ENCODE results near the gene SLCO3A1. TPM values are rescaled to one million over a fixed set of nuclear protein-coding genes. Genes with fewer than 3 reads are reported as not detected.

Gene SLCO3A1
- polyA plus RNA-seq, 3 donors: 3.5 to 17.9 (median 10.3) TPM

DNA sequence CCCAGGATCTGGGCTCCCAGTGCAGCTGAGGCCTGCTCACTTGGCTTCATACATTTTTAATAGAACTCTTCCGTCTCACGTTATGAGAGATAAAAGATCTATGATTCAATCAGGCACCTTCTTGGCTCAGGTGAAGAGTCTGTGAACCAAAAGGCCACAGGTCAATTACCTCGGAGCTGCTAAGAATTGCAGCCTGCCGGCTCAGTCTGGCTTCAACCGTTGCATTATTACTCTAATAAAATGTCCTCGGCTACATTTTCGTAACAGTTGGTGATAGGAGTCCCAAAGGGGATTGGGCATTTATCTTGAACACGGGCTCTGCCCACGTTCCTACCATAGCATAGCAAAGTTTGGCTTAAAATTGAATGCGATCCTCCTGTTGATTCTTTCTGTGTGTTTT, 176.3 kb downstream of the SLCO3A1 start:
- H3K27ac ChIP-seq (ENCODE audit: low read depth, low read length): no peak overlapping the region
- WGBS, 3 donors: 42 to 62% (median 61%) methylated on average over 10 of the region's 10 CpGs

DNA sequence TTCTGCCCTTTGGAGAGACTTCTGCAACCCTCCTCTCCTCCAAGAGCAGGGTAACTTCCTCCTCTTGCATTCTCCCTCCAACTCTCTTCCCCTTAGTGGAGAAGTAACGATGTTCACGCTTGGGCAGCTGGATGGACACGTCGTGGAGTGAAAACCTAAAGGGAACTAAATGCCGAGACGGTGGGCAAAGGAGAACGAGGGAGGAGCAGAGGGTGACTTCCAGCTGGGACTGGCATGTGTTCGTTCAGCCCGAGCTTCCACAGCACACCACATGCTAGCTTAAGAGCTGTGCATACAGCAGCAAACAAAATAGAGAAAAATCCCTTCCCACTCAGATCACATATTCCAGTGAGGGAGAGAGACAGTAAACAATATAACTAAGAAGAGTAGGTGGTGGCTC, 179.8 kb downstream of the SLCO3A1 start:
- no peak overlapping the region for H3K27ac ChIP-seq (ENCODE audit: low read depth, low read length)
- 46 to 59% (median 46%) methylated on average over 9 of the region's 9 CpGs for WGBS, 3 donors

DNA sequence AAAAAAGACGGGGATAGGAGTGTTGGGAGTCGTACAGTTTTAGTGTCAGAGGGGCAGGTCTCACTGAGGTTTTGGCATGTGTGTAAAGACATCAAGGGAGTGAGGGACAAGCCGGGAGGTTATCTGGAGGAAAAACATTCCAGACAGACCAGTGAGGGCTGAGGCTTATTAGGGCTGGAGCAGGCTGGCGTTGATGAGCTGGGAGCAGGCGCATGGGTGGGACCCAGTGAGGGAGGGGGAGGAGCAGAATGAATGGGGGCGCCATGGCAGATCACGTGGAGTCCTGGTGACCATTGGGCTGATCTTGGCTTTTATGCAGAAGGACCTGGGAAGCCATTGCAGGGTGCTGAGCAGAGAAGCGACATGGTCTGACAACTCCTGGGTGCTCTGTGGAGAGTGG, 180.2 kb downstream of the SLCO3A1 start:
- H3K27ac ChIP-seq (ENCODE audit: low read depth, low read length): no peak overlapping the region

DNA sequence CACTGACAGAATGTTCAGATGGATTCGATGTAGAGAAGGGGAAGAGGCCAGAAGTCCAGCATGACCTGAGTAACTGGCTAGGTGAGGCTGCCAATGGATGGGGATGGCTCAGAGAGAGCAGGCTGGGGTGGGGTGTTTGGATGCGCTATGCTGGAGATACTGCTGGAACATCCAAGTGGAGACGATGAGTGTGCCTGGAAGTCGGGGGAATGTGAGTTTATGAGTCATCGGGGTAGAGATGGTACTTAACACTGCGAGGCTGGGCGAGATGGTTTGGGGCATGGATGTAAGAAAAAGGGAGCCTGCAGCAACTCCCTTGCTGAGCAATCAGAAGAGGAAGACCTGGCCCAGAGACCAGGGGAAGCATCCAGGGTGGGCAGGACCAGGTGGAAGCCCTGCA, 180.7 kb downstream of the SLCO3A1 start:
- H3K27ac ChIP-seq (ENCODE audit: low read depth, low read length): no peak overlapping the region
- 81 to 88% (median 87%) methylated on average over 7 of the region's 7 CpGs for WGBS, 3 donors

More for the DNA sequence above, 180.2 kb downstream of the SLCO3A1 start:
- WGBS, 3 donors: 54 to 82% (median 73%) methylated on average over 8 of the region's 8 CpGs

DNA sequence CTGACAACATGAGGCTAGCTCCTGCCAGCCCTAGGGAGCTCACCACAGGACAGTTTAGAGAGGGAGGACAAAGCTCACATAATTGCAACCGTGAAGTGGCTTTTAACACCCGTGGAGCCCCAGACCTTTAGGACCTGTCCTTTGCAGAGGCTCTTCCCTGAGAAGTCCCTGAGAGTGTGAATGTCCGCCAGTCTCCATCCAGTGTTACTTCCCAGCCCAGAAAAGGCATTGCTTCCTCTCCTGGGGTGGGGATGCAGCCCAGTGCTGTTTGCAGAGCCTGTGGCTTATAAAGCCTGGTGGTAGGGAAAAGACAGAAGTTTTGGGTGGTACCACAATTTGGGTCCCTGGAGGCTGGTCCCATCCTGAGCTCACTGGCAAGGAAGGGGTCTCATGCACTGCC, 182.0 kb downstream of the SLCO3A1 start:
- no peak overlapping the region for H3K27ac ChIP-seq (ENCODE audit: low read depth, low read length)
- 42 to 54% (median 53%) methylated on average over 2 to 3 of the region's 3 CpGs for WGBS, 3 donors

DNA sequence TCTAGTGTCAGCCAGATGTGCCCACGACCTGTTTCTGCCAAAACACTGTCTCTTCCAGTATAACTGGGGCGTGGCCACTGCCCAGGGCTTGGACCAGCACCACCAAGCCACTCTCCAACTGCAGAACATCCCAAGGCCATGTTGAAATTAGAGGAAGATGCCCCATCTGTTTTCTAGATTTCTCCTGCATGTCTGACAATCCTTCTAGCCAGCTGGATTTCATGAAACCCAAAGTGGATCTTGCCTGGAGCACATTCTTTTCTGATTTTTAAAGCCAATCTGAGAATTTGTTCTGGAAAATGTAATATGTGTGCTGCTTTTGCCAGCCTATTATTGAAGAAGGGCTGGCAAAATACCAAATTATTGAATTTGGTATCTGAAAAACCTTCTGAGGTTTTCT, 182.5 kb downstream of the SLCO3A1 start:
- H3K27ac ChIP-seq (ENCODE audit: low read depth, low read length): no peak overlapping the region
- WGBS, 3 donors: 46 to 70% (median 68%) methylated on average over 2 of the region's 2 CpGs

DNA sequence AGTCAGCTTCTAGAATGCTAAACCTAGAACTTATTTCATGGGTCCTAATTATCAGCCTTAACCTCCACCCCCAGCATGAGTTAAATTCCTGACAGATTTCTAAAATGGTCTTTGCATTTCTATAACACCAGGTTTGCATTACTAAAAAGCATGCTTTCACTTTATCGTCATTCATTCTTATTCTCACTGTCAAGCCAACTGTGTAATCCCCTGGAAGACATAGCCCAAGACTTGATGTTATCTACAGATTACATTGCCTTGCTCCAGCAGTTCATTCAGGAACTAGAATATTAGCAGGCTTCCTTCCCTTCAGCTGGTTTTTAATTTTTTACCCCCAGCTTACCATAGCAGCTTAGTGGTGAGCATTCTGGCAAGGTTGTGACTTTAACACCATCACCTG, 184.0 kb downstream of the SLCO3A1 start:
- H3K27ac ChIP-seq (ENCODE audit: low read depth, low read length): no peak overlapping the region
- WGBS, 3 donors: 40 to 72% (median 64%) methylated on average over 1 of the region's 1 CpG

DNA sequence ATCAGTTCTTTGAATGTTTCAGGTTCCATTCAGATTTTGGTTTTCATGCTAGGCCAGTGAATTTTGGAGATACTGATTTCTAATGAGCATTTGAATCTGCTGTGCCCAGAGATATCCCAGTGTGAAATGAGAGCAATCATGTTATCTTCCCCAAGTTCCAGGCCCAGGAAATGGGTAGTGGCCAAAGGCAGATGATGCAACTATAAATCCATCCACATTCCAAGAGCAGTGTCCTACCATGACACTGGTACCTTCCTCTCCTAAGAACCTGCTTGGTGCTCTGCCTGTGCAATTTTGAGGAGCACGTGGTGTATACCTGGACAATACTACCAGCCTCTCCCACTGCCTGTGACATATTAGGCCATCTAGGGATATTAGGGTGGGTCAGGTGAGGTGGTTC, 186.8 kb downstream of the SLCO3A1 start:
- no peak overlapping the region for H3K27ac ChIP-seq (ENCODE audit: low read depth, low read length)
- 85 to 96% (median 92%) methylated on average over 1 of the region's 1 CpG for WGBS, 3 donors

DNA sequence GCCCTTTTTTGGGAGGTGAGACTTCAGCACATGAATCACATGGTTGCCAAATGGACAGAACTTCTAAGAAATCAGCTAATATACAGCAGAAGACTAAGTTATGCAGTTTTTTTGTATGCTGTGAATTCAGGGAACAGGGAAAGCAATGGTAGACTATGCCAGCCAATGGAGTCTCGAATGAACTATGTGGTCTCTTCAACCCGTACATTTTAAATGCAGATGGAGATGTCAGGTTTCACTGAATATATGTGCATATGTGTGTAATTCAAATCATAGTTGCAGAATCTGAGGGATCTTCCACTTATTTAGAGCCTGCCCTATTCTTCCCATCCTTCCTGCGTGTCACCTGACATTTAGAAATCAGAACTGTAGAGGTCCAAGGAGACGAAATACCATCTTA, 187.9 kb downstream of the SLCO3A1 start:
- 87 to 96% (median 95%) methylated on average over 4 of the region's 4 CpGs for WGBS, 3 donors
- no peak overlapping the region for H3K27ac ChIP-seq (ENCODE audit: low read depth, low read length)

DNA sequence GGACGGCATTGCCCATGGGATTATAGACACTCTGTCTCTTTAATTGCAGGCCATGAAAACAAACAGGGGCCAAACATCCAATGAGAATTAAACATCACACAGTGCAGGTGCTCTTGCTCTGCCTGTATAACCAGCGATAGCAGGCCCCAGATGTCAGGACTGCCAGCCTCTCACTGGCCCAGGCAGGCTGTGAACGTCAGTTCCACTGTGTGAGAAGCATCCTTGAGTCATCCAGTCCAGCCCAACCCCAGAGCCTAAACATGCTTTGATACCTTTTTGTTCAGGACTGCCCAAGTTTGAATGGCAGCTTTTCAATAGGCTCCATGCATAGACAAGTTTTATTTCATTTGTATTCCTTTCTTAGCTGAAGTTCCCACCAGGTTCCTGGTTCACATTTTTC, 189.8 kb downstream of the SLCO3A1 start:
- H3K27ac ChIP-seq (ENCODE audit: low read depth, low read length): no peak overlapping the region
- 59 to 93% (median 86%) methylated on average over 3 of the region's 3 CpGs for WGBS, 3 donors

DNA sequence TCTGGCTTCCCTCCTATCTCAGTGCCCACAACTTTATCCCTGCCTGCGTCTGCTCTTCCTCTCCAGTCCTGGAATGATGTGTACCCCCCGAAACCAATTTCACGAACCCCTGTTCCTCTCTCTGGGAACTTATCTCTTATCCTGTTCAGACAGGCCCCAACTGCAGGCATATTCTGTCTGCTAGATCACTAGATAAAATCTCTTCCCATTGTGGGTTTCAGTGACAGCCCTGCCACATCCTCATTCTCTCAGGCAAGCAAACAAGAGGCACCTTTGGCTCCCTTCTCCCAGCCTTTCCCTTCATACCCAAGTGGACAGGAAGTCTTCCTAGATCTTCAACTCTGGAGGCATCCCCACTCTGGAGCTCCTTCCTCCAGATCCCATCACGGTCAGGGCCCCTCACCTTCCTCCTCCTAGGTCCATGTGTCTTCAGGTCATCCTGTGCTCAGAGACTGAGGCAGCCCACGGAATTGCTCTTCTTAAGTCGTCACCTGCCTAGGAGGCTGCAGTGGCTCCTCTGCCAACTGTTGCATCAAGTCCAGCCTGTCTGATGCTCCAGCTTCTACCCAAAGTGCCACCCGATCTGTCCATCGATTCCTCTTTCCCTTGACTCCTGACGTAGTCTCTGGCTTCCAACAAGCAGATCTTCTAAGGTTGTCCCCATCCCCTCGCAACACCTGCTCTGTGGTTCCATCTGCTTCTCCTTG, 190.8 kb downstream of the SLCO3A1 start:
- no peak overlapping the region for H3K27ac ChIP-seq (ENCODE audit: low read depth, low read length)
- 78 to 82% (median 82%) methylated on average over 10 of the region's 10 CpGs for WGBS, 3 donors

DNA sequence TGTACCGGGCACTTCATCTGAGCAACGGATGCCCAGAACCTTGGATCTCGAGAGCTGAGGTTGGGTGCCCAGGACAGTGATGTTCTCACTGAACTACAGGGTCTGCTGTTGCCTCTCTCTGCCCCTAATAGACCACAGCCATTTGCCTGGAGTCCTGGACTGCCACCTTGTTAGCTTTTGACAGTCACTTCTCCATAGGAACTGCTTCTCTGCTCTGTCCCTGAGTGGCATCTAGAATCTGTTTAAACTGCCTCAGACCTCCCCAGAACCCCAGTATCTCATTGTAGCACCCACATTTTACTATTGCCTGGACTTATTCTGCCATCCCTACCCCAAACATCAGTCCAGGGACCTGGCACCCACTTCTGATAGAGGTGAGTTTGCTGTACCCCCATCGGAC, 194.4 kb downstream of the SLCO3A1 start:
- WGBS, 3 donors: 95 to 99% (median 95%) methylated on average over 4 of the region's 4 CpGs

DNA sequence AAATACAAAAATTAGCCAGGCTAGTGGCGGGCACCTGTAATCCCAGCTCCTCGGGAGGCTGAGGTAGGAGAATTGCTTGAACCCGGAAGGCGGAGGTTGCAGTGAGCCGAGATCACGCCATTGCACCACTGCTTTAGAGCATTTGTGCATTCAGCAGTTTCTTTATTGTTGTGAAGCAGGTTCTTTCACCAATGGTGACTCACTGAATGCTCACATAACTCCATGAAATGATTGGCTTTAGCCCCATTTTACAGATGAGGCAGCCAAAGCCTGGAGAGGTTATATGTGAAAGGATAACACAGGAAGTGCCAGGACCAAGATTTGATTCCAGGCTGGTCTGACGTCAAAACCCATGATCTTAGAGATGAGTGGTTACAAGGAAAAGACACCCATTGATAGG, 195.2 kb downstream of the SLCO3A1 start:
- WGBS, 3 donors: 82 to 97% (median 91%) methylated on average over 7 of the region's 7 CpGs
- H3K27ac ChIP-seq (ENCODE audit: low read depth, low read length): no peak overlapping the region

More for the DNA sequence above, 194.4 kb downstream of the SLCO3A1 start:
- H3K27ac ChIP-seq (ENCODE audit: low read depth, low read length): no peak overlapping the region

DNA sequence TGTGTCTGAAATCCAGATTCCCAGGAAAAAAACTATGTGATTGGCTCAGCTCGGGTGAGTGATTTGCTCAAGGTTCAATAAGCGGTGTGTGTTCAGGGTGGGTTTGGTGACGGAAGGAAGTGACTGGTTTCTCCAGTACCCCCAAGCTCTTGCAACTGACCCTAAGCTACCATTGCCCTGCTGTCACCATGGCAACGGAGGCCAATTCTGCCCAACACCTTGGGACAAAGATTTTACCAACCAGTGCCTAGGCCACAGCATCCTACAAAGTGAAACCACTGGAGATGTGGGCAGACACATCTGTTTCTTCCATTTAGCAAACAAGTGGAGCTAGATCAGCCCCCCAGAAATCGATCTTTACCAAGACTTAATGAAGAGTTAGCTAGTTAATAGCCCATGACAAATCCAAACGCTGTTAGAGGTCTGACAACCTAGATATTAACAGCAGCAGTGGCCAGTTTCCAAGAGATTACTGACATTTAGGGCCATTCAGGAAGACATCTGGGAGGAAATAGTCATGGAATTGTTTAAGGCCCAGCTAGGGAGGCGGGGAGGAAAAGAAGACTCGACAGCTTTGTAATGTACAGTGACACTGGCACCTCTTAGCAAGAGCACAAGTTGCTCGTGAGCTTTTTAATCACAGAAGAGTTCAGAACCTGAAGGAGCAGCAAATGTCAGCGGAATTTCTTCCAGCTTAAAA, 195.9 kb downstream of the SLCO3A1 start:
- no peak overlapping the region for H3K27ac ChIP-seq (ENCODE audit: low read depth, low read length)
- WGBS, 3 donors: 65 to 75% (median 71%) methylated on average over 10 of the region's 10 CpGs

DNA sequence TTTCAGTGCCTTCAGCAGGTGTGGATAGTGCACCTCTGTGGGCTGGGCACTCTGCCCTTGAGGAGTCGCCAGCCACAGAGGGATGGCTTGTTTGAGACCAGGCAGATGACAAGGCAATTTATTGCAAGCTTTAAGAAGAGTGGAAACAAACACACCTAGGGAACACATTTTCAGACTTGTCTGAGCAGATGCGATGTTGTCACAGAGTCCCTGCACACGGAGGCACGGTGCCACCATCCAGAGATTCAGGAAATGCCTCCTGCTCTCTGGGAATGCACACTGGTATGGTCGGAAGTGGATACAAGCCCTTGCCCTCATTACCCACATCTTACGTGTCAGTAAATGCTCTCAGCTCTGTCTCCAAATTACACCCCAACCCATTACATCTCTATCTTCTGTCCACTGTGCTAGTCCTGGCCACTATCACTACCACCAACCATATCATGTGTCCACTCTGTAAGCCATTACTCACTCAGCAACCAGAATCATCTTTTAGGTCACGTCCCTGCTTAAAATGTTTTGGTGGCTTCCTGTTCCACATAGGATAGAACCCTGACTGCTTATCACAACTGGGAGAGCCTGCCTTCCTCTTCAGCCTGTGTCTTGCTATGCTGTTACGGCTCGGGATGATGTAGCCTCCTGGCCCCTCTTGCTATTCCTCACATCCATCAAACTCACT, 196.9 kb downstream of the SLCO3A1 start:
- no peak overlapping the region for H3K27ac ChIP-seq (ENCODE audit: low read depth, low read length)
- 72 to 85% (median 81%) methylated on average over 9 of the region's 9 CpGs for WGBS, 3 donors

DNA sequence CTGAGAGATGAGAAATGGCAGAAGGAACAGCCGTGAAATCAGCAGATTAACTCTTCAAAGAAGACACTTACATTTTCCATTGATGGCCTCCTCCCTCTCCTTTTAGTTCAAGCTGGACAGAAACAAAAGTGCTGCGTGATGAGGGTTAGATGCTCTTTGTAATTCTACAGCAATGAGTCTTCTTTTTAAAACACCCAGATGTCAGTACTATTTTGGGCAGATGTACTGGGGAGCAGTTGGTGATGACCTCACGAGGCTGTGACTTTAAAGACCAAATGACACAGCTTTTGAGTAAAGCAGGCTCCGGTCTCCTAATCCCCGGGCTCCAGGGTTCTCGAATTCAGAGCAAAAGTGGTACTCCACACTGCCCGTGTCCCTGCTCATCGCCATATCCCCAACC, 198.2 kb downstream of the SLCO3A1 start:
- 77 to 88% (median 80%) methylated on average over 8 of the region's 8 CpGs for WGBS, 3 donors
- no peak overlapping the region for H3K27ac ChIP-seq (ENCODE audit: low read depth, low read length)

DNA sequence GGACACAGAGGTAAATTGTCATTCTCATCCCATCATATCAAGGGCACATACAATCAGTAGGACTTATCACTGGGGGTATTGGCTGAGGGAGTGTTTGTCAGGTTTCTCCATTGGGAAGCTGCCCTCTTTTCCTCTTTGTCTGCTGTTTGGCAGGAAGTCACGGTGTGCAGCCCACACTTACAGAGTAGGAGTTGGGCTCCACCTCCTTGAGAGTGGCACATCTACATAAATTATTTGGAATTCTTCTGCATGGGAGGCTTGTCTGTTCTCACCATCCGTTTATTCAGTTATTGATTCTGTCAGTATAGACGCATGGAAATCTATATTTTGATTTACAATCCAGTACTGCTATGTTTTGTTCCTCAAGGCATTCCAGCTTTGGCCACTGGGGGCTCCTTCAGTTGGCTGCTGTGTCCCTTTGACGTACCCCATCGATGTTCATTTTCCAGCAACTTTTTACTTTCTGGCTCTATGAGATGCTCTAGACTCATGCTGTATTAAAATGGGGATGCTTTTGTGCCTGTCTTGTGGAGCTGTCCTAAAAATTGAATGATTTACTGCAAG, 200.3 kb downstream of the SLCO3A1 start:
- 52 to 86% (median 79%) methylated on average over 5 of the region's 5 CpGs for whole genome bisulfite sequencing, 3 donors
- H3K27ac ChIP-seq (ENCODE audit: low read depth, low read length): no peak overlapping the region

DNA sequence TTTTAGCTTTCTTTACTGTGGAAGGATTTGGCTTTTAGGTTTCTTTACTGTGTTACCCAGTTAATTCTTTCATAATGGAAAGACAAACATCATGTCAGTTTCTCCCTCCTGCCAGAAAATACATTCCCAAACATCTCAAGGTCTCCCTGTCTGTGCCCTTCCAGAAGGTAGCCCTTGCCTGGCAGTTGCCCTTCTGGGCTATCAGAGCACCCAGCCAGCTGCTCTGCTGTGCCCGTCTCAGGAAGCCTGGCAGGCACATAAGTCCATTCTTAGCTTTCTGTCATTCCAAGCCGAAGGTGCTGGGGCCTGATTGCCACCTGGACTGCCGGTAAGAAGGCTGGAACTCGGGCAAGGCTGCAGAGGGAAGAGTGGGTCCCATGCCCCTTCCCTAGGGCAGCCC, 203.4 kb downstream of the SLCO3A1 start:
- no peak overlapping the region for H3K27ac ChIP-seq (ENCODE audit: low read depth, low read length)
- WGBS, 3 donors: 34 to 71% (median 69%) methylated on average over 4 of the region's 4 CpGs

Measured in adipose tissue (tissue), 3 donors.